Gastroesophageal sphincter (tissue), 3 donors: ENCODE measurements around the gene LRCH3.

Source experiments
- CTCF ChIP-seq, 4 experiments: fragments of 200-600 bp in 2 of 4; fragments of 450-650 bp in 2 of 4; sonication (generic) in 1 of 4; IDR thresholded peaks; one replicate each; pipeline ENCODE4 v1.5.1; 2017 to 2019; ENCODE audit warnings: antibody characterized with exemption in 4 of 4, mild to moderate bottlenecking in 2 of 4, moderate library complexity in 2 of 4
- EP300 ChIP-seq: sonication (generic); formaldehyde crosslinking; IDR thresholded peaks from one replicate; pipeline ENCODE4 v1.6.1; 2017; ENCODE audit warnings: antibody characterized with exemption, mild to moderate bottlenecking
- POLR2A ChIP-seq, 2 donors: fragments of 450-650 bp; IDR thresholded peaks; one replicate each; pipeline ENCODE4 v1.6.1; 2017; ENCODE audit warnings: antibody characterized with exemption in 2 of 2, mild to moderate bottlenecking in 2 of 2, moderate library complexity in 1 of 2
- POLR2AphosphoS5 ChIP-seq: sonication (generic); formaldehyde crosslinking; IDR thresholded peaks from one replicate; pipeline ENCODE4 v1.6.1; 2017; ENCODE audit warnings: antibody characterized with exemption

GRCh38 chr3:197794115-197794514, 3.1 kb downstream of the LRCH3 start:
- TF ChIP-seq POLR2A (IDR thresholded peaks at IDR 0.05), result no peak
- no peak for TF ChIP-seq POLR2AphosphoS5
- no peak for TF ChIP-seq CTCF (IDR thresholded peaks at IDR 0.05)
- no peak for TF ChIP-seq EP300
